HG02588 (cell line): ENCODE results near the gene GTPBP4.
"Not testable (repeated sequence)": the region's sequence is repeated elsewhere in the genome, so short reads cannot be mapped to it uniquely, and the experiment has no call there.

Experiments
- ATAC-seq: cut with Tn5 transposase; IDR thresholded peaks from one replicate; pipeline ENCODE4 v1.9.1; 2021; ENCODE audit warnings: mild to moderate bottlenecking, moderate library complexity; ENCODE audit not compliant: unreplicated experiment

The GTPBP4 gene

GRCh38 chr10:1054684-1055083 lies 66.5 kb downstream of the GTPBP4 start:
- ATAC-seq: no peak

DNA sequence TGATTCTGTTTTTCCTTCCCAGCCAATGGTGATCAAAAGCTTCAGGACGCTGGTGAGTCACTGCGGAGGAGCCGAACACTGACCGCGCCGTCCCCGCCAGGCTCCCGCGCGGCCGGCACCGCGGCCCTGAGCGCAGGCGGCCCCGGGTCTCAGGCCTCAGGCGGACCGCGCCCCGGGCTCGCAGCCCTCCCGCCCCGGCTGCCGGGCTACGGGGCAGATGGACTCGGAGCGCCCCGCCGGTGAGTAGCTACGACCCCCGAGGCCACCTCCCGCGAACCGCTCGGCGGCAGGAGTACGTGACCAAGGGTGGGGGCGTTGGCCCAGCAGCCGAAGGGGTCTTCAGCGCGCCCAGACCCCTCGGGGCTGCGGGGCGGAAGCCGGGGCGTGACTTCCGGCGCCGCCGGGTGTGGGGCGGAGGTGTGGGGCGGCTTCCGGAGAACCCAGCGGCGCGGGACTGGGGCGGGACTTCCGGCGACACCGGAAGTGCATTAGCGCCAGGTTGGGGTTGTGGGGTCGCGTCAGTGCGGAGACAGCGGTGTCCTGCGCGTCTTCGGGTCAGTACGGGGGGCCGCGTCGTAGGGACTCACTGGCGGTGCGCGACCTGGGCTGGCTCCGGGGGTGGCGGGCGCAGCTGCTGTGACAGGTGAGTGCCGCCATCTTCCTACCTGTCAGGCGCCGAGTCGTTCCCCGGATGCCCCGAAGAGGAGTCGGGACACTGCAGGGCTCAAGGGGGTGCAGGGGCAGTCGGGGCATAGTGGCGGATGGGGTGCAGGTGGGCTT lies 68.3 kb downstream of the GTPBP4 start, which contains the start of gene WDR37:
Gene WDR37 (plus strand): TSS at position 60 of the 780 bp plus-strand sequence. CDS start 15,771 bp downstream, outside the sequence.
- ATAC-seq: peak; percentile 93

GRCh38 chr10:1057106-1057657 lies 68.9 kb downstream of the GTPBP4 start:
- peak; percentile 12 for ATAC-seq

GRCh38 chr10:1058017-1058416 lies 69.8 kb downstream of the GTPBP4 start:
- ATAC-seq: no peak

DNA sequence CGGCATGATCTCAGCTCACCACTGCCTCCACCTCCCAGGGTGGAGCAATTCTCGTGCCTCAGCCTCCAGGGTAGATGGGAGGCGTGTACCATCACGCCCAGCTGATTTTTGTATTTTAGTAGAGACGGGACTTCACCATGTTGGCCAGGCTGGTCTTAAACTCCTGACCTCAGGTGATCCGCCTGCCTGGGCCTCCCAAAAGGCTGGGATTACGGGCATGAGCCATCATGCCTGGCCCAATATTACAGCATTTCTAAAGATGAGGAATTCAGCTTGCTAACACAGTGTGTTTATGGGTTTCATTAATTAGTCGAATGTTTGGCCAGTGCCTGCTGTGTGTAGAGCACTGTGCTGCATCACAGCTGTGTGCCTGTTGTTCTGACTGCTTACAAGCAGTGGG lies 71.7 kb downstream of the GTPBP4 start:
- no peak for ATAC-seq

- ATAC-seq: no peak
These were observed 73.9 kb downstream of the GTPBP4 start for GRCh38 chr10:1061930-1062774.

DNA sequence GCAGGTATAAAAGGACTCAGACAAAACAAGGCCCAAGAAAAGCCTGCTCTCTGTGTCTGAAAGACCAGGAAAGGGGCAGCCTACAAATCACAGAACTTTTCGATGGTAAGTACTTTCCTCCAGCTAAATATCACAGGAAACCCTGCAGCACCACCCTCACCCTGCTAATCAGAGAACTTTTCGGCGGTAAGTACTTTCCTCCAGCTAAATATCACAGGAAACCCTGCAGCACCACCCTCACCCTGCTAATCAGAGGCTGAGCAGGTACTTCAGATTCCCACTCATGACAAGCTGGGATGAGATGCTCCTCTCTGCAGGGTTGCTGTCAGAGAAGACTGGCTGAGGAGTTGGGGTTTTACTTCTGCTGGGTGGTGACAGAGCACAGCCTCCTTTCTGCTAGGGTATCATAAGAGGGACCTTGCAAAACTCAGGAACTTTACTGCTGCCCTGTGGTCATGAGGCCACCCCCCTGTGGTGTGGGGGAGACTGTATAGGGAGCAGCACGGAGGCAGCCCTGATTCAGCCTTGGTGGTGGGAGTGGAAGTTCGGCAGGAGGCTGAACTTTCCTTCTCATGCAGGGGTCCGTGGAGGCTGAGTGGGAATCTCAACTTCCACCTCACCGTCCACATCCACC lies 75.1 kb downstream of the GTPBP4 start:
- no peak for ATAC-seq

GRCh38 chr10:1064964-1065247 lies 76.7 kb downstream of the GTPBP4 start:
- ATAC-seq: no peak

DNA sequence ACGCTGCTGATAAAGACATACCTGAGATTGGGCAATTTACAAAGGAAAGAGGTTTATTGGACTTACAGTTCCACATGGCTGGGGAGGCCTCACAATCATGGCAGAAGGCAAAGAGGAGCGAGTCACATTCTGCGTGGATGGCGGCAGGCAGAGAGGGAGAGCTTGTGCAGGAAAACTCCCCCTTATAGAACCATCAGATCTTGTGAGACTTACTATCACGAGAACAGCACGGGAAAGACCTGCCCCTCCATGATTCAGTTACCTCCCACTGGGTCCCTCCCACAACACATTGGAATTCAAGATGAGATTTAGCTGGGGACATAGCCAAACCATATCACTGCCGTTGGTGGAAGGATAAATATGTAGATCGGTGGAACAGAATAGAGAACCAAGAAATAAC lies 78.5 kb downstream of the GTPBP4 start:
- ATAC-seq: not testable (repeated sequence)

DNA sequence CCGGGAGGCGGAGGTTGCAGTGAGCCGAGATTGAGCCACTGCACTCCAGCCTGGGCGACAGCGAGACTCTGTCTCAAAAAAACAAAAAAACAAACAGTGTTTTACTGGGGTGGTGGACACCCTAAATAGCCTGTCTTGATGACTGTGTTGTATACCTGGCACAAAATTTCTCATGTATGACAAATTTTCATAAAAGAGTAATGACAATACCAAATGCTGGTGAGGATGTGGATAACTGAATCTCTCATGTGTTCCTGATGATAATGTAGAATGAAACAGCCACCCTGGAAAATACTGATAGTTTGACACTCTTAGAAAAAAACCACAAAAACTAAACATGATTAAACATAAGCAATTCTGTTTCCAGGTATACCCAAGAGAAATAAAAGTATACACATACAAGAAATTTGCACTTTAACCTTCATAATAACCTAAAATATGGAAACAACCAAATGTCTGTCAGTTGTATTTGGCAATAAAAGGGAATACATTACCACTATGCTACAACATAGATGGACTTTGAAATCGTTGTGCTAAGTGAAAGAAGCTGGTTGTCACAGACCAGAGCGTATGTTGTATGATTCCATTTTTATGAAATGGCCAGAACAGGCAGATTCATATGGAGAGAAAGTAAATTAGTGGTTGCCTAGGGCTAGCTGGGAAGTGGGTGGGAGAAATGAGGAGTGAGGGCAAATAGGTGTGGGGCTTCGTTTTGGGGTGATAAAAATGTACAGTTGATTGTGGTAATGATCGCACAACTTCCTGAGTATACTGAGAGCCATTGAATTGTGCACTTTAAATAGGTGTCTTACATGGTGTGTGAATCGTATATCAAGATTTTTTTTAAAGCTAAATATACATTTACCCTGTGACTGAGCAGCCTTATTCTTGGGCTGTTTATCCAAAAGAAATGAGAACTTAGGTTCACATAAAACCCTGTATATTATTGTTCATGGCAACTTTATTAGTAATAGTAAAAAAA lies 80.4 kb downstream of the GTPBP4 start:
- ATAC-seq: no peak
